Liver (tissue), 9 donors: ENCODE measurements around the gene SLC30A9. TPM values are rescaled to one million over a fixed set of nuclear protein-coding genes. Genes with fewer than 3 reads are reported as not detected.

Experiments used
- DNase-seq: peaks from one replicate; pipeline ENCODE4 v3.0.0-alpha.2; 2017; ENCODE audit warnings: low spot score
- H3K27ac ChIP-seq, 2 donors: one replicate each; pipeline ENCODE4 v1.7.0; 2013; ENCODE audit warnings: inconsistent platforms in 2 of 2, low read length in 2 of 2, control low read depth in 1 of 2, low read depth in 1 of 2, mild to moderate bottlenecking in 1 of 2
- H3K27me3 ChIP-seq, 4 donors: one replicate each; pipeline versions ENCODE4 v1.6.1 to v1.7.0; 2013; ENCODE audit warnings: low read length in 3 of 4, inconsistent platforms in 1 of 4, mild to moderate bottlenecking in 1 of 4, moderate library complexity in 1 of 4; ENCODE audit not compliant: control insufficient read depth in 4 of 4, insufficient read depth in 4 of 4
- H3K36me3 ChIP-seq, 4 donors: one replicate each; pipeline versions ENCODE4 v1.6.1 to v1.7.0; 2013; ENCODE audit warnings: low read length in 3 of 4, mild to moderate bottlenecking in 3 of 4, low read depth in 1 of 4, moderate library complexity in 1 of 4; ENCODE audit not compliant: control insufficient read depth in 4 of 4, insufficient read depth in 3 of 4
- H3K4me1 ChIP-seq, 4 donors: one replicate each; pipeline versions ENCODE4 v1.6.1 to v1.7.0; 2013; ENCODE audit warnings: low read length in 3 of 4, mild to moderate bottlenecking in 3 of 4, moderate library complexity in 1 of 4; ENCODE audit not compliant: control insufficient read depth in 4 of 4, insufficient read depth in 4 of 4
- H3K4me3 ChIP-seq, 3 donors: one replicate each; pipeline versions ENCODE4 v1.6.1 to v1.7.0; 2013; ENCODE audit warnings: low read length in 3 of 3, control low read depth in 1 of 3, low read depth in 1 of 3, mild to moderate bottlenecking in 1 of 3
- H3K9ac ChIP-seq, 2 donors: one replicate each; pipeline ENCODE4 v1.7.0; 2013; ENCODE audit warnings: low read length in 2 of 2, mild to moderate bottlenecking in 2 of 2, moderate library complexity in 2 of 2, control low read depth in 1 of 2, low read depth in 1 of 2
- H3K9me3 ChIP-seq, 4 donors: one replicate each; pipeline versions ENCODE4 v1.6.1 to v1.7.0; 2013; ENCODE audit warnings: low read length in 3 of 4; ENCODE audit not compliant: control insufficient read depth in 4 of 4
- FOXA1 ChIP-seq: IDR thresholded peaks from 2 replicates; pipeline ENCODE4 v1.6.1; 2016; ENCODE audit warnings: antibody characterized with exemption
- FOXA2 ChIP-seq: IDR thresholded peaks from 2 replicates; pipeline ENCODE4 v1.6.1; 2016; ENCODE audit warnings: antibody characterized with exemption
- GABPA ChIP-seq, 2 donors: IDR thresholded peaks in 1 of 2; conservative IDR thresholded peaks in 1 of 2; 2 replicates each; pipeline ENCODE4 v1.6.1; 2016; ENCODE audit warnings: antibody characterized with exemption in 2 of 2, mild to moderate bottlenecking in 1 of 2, moderate library complexity in 1 of 2
- HNF4A ChIP-seq, 2 donors: conservative IDR thresholded peaks; 2 replicates each; pipeline ENCODE4 v1.6.1; 2016; ENCODE audit warnings: antibody characterized with exemption in 2 of 2, mild to moderate bottlenecking in 2 of 2
- HNF4G ChIP-seq: IDR thresholded peaks from 2 replicates; pipeline ENCODE4 v1.6.1; 2016; ENCODE audit warnings: antibody characterized with exemption
- JUND ChIP-seq, 2 donors: IDR thresholded peaks; 2 replicates each; pipeline ENCODE4 v1.6.1; 2016; ENCODE audit warnings: antibody characterized with exemption in 2 of 2
- NR2F2 ChIP-seq: IDR thresholded peaks from 2 replicates; pipeline ENCODE4 v1.6.1; 2016; ENCODE audit warnings: antibody characterized with exemption
- RAD21 ChIP-seq, 2 donors: IDR thresholded peaks; 2 replicates each; pipeline ENCODE4 v1.6.1; 2016; ENCODE audit warnings: antibody characterized with exemption in 2 of 2, mild to moderate bottlenecking in 2 of 2
- RXRA ChIP-seq, 2 donors: IDR thresholded peaks; 2 replicates each; pipeline ENCODE4 v1.6.1; 2017 to 2018; ENCODE audit warnings: antibody characterized with exemption in 2 of 2, mild to moderate bottlenecking in 1 of 2
- SP1 ChIP-seq: IDR thresholded peaks from 2 replicates; pipeline ENCODE4 v1.6.1; 2018; ENCODE audit warnings: antibody characterized with exemption, mild to moderate bottlenecking
- TAF1 ChIP-seq: conservative IDR thresholded peaks from 2 replicates; pipeline ENCODE4 v1.6.1; 2016; ENCODE audit warnings: antibody characterized with exemption, mild to moderate bottlenecking
- YY1 ChIP-seq: IDR thresholded peaks from 2 replicates; pipeline ENCODE4 v1.6.1; 2016; ENCODE audit warnings: antibody characterized with exemption, mild to moderate bottlenecking
- WGBS: extraction: QIAGEN DNeasy Blood & Tissue Kit; methylation state at CpG from one replicate; pipeline ENCODE4 v1.1.7; 2013; 5-methylcytosine and 5-hydroxymethylcytosine counted together
- polyA plus RNA-seq, 2 donors: library from polyadenylated mRNA; stranded (reverse) in 1 of 2; unstranded in 1 of 2; fragments of 200-250 nt in 1 of 2; fragments of >200 nt in 1 of 2; fragmentation: Nextera tagmentation in 1 of 2; extraction: Ambion mirVana in 1 of 2; gene quantifications; one replicate each; pipeline versions ENCODE4 v1.2.1 to v1.2.3, GENCODE V29; 2013 to 2015
- total RNA-seq, 2 donors: library from RNA; depleted of rRNA; stranded (reverse); fragments of >200 nt; gene quantifications; one replicate each; pipeline ENCODE4 v1.2.3, GENCODE V29; 2014
- TF ChIP-seq, protein P1 (sequence below): IDR thresholded peaks from 2 replicates; pipeline ENCODE4 v1.6.1; 2016; ENCODE audit warnings: antibody characterized with exemption, mild to moderate bottlenecking
- TF ChIP-seq, protein P2 (sequence below): IDR thresholded peaks from 2 replicates; pipeline ENCODE4 v1.6.1; 2016; ENCODE audit warnings: antibody characterized with exemption
- TF ChIP-seq, protein P3 (sequence below): IDR thresholded peaks from 2 replicates; pipeline ENCODE4 v1.6.1; 2016; ENCODE audit warnings: antibody characterized with exemption
- TF ChIP-seq, protein P4 (sequence below): fragments of 150-350 bp; IDR thresholded peaks from 2 replicates; pipeline ENCODE4 v1.5.1; 2017; ENCODE audit warnings: improper control_type of control experiment, low read depth, low read length; ENCODE audit not compliant: missing input control
- TF ChIP-seq, protein P5 (sequence below): IDR thresholded peaks from 2 replicates; pipeline ENCODE4 v1.6.1; 2016; ENCODE audit warnings: antibody characterized with exemption
- donor health status: healthy.
- donor health status: healthy.
- donor health status: healthy.
- donor health status: healthy.
- donor health status: healthy.

Gene SLC30A9
- total RNA-seq, result 10 to 100 TPM; 27.6 to 31.0 TPM
- 10 to 100 TPM; 13.5 to 16.7 TPM for polyA plus RNA-seq

GRCh38 chr4:41990365-41991111 is at the start of gene SLC30A9:
Gene SLC30A9, plus strand, starts transcription at chr4:41990530. Its CDS starts 122 bp downstream, at chr4:41990652.
- TF ChIP-seq FOXA1 (no peak), TAF1 (peak; percentile 37), FOXA2 (no peak), YY1 (peak; percentile 89), HNF4G (no peak), JUND (IDR thresholded peaks at IDR 0.05) (peak in 1 of 2 donors; percentile 10), HNF4A (conservative IDR thresholded peaks at IDR 0.05) (peak; percentile 8 to 58), RXRA (IDR thresholded peaks at IDR 0.05) (peak; percentile 51 to 56), NR2F2 (peak; percentile 72), SP1 (peak; percentile 51), RAD21 (IDR thresholded peaks at IDR 0.05) (peak in 1 of 2 donors; percentile 2), GABPA (IDR thresholded peaks at IDR 0.05 in 1 of 2, conservative IDR thresholded peaks at IDR 0.05 in 1 of 2) (peak; percentile 94 to 98)
- TF ChIP-seq, protein P1, sequence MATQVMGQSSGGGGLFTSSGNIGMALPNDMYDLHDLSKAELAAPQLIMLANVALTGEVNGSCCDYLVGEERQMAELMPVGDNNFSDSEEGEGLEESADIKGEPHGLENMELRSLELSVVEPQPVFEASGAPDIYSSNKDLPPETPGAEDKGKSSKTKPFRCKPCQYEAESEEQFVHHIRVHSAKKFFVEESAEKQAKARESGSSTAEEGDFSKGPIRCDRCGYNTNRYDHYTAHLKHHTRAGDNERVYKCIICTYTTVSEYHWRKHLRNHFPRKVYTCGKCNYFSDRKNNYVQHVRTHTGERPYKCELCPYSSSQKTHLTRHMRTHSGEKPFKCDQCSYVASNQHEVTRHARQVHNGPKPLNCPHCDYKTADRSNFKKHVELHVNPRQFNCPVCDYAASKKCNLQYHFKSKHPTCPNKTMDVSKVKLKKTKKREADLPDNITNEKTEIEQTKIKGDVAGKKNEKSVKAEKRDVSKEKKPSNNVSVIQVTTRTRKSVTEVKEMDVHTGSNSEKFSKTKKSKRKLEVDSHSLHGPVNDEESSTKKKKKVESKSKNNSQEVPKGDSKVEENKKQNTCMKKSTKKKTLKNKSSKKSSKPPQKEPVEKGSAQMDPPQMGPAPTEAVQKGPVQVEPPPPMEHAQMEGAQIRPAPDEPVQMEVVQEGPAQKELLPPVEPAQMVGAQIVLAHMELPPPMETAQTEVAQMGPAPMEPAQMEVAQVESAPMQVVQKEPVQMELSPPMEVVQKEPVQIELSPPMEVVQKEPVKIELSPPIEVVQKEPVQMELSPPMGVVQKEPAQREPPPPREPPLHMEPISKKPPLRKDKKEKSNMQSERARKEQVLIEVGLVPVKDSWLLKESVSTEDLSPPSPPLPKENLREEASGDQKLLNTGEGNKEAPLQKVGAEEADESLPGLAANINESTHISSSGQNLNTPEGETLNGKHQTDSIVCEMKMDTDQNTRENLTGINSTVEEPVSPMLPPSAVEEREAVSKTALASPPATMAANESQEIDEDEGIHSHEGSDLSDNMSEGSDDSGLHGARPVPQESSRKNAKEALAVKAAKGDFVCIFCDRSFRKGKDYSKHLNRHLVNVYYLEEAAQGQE, result peak; percentile 41
- TF ChIP-seq, protein P2, sequence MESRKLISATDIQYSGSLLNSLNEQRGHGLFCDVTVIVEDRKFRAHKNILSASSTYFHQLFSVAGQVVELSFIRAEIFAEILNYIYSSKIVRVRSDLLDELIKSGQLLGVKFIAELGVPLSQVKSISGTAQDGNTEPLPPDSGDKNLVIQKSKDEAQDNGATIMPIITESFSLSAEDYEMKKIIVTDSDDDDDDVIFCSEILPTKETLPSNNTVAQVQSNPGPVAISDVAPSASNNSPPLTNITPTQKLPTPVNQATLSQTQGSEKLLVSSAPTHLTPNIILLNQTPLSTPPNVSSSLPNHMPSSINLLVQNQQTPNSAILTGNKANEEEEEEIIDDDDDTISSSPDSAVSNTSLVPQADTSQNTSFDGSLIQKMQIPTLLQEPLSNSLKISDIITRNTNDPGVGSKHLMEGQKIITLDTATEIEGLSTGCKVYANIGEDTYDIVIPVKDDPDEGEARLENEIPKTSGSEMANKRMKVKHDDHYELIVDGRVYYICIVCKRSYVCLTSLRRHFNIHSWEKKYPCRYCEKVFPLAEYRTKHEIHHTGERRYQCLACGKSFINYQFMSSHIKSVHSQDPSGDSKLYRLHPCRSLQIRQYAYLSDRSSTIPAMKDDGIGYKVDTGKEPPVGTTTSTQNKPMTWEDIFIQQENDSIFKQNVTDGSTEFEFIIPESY, result peak; percentile 29
- TF ChIP-seq, protein P3, sequence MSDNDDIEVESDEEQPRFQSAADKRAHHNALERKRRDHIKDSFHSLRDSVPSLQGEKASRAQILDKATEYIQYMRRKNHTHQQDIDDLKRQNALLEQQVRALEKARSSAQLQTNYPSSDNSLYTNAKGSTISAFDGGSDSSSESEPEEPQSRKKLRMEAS, result peak; percentile 50
- TF ChIP-seq, protein P4, sequence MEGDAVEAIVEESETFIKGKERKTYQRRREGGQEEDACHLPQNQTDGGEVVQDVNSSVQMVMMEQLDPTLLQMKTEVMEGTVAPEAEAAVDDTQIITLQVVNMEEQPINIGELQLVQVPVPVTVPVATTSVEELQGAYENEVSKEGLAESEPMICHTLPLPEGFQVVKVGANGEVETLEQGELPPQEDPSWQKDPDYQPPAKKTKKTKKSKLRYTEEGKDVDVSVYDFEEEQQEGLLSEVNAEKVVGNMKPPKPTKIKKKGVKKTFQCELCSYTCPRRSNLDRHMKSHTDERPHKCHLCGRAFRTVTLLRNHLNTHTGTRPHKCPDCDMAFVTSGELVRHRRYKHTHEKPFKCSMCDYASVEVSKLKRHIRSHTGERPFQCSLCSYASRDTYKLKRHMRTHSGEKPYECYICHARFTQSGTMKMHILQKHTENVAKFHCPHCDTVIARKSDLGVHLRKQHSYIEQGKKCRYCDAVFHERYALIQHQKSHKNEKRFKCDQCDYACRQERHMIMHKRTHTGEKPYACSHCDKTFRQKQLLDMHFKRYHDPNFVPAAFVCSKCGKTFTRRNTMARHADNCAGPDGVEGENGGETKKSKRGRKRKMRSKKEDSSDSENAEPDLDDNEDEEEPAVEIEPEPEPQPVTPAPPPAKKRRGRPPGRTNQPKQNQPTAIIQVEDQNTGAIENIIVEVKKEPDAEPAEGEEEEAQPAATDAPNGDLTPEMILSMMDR, result no peak
- TF ChIP-seq, protein P5, sequence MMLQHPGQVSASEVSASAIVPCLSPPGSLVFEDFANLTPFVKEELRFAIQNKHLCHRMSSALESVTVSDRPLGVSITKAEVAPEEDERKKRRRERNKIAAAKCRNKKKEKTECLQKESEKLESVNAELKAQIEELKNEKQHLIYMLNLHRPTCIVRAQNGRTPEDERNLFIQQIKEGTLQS, result no peak
- DNase-seq, result peak; percentile 92
- Histone ChIP-seq H3K36me3 (no peaks in the 10 kb centered on the region), H3K27ac (peak within 1 kb of the TSS; percentile 69 to 71), H3K27me3 (no peaks in the 10 kb centered on the region), H3K9ac (peak within 1 kb of the TSS; percentile 86 to 89), H3K9me3 (no peaks in the 10 kb centered on the region), H3K4me1 (peaks cover 2 to 23% (median 16%) of the 10 kb centered on the region in 4 donors), H3K4me3 (peak within 1 kb of the TSS; percentile 88 to 98 (median 93))
- WGBS, result under 1% methylated on average over 64 of the region's 64 CpGs
